Measurements from ENCODE around the gene GRAMD4.
A peak's percentile ranks its signal among the peaks of the same experiment; 100 is the strongest.
"Not testable (repeated sequence)": the region's sequence is repeated elsewhere in the genome, so short reads cannot be mapped to it uniquely, and the experiment has no call there.

The GRAMD4 gene

GRCh38 chr22:46620588-46621242 lies 529 bp downstream of the GRAMD4 start:
- no peak for DNase-seq (ENCODE audit: low spot score)

DNA sequence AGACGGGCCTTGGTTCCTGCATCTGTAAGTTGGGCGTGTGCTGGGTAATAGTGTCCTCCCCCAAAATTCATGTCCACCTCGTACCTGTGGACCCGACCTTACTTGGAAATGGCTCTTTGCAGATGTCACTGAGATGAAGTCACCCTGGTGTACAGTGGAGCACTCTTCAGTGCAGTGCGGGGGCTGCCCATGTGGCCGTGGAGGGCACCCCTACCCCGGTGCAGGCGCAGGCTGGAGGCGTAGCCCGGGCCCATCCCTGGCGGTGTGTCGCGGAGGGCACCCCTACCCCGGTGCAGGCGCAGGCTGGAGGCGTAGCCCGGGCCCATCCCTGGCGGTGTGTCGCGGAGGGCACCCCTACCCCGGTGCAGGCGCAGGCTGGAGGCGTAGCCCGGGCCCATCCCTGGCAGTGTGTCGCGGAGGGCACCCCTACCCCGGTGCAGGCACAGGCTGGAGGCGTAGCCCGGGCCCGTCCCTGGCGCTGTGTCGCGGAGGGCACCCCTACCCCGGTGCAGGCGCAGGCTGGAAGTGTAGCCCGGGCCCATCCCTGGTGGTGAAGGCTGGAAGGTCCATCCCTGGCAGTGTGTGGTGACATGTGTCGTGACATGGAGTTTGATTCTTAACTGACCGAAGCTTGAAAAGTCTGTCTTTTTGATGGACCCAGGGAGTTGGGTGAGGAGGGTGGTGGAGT lies 1.2 kb downstream of the GRAMD4 start:
- not testable (repeated sequence) for DNase-seq (ENCODE audit: low spot score)

DNA sequence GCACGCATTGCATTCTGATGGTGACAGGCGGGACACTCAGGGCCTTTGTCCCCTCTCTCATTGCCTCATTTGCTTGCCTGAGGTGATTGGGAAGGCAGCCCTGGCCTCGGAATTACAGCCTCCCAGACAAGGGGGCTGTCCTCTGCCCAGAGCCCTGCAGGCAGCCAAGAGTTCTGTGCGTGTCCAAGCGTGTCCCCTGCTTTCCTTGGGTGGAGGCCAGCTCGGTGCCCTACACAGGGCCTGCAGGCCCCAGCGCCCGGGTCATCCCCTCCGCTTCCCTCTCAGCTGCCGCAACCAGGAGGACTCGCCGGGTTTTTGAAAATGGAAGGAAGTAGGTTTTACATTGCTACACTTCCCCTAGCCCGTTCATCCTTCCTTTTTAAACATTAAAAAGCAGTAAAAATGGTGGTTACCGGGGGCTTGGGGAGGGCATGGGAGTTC lies 1.9 kb downstream of the GRAMD4 start:
- peak; percentile 85 for DNase-seq (ENCODE audit: low spot score)

DNA sequence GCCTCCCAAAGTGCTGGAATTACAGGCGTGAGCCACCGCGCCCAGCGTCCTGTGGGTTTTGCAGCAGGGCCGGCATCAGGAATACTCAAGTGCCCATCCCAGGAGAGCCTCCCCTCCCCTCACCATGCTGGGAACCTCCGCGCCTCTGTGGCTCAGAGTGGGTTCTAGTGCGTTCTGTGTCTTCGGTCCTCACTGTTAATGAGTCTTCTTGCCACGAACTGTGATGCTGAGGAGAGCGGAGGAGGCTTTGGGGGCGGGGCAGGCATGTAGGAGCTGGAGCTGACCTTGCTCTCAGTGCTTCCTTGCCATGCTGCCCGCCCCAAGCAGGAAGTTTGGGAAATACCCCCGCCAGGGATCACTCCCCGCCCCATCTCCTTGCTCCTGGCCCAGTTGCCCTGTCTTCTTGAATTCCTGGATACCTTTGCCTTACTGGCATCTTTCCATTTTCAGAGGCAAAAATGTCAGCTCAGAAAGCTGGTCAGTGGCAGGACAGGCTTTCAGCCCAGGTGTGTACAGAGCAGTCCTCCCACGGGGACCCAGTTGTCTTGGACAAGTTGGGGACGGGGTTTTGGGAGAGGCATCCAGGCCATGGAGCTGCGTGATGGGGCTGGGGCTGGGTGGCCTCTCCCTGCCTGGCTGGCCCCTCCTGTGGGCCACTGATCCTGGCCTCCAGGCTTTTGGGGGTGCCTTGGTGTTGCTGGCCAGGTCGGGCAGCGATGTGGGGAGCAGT lies 5.1 kb downstream of the GRAMD4 start:
- no peak for DNase-seq (ENCODE audit: low spot score)

GRCh38 chr22:46625843-46626349 lies 5.7 kb downstream of the GRAMD4 start:
- no peak for DNase-seq (ENCODE audit: low spot score)

GRCh38 chr22:46626356-46626755 lies 6.2 kb downstream of the GRAMD4 start:
- DNase-seq (ENCODE audit: low spot score), result no peak

DNA sequence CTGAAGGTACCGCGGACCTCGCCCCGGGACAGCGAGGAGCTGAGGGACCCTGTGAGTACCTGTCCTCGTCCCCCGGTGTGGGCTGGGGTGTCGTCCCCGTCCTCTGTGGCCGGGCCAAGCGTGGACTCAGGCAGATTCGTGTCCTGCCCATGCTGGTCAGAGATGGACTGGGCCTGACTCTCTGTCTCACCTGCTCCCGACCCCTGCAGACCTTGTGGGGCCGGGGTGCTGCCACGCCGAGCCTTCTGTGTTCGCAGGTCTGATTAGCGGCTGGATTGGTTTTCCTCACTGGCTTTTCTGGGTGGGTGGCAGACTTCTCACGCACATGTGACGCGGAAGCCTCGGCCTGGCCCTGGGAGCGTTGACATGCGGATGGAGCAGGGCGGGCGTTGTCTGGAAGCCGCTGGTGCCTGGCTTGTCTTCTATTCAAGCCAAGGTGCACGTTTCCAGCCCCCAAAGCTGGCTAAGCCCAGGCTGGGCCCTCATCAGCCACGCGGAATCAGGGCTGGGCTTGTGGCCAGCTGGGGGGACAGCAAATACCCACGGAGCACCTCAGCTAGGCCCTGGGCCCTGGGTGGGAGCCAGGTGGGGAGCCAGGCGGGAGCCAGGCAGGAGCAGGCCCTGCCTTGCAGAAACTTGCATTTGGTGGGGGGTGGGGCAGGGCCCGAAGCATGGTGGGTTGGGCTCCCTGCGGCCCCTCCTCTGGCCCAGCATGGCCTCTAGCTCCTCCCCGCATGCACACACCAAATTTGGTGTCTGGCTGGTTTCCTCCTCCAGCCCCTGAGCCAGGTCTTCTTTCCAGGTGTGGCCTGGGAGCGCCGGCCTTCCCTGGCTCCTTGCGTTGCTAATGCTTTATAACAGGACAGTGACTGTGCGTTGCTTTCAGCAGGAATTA lies 7.0 kb downstream of the GRAMD4 start:
- DNase-seq (ENCODE audit: low spot score), result no peak

- no peak for DNase-seq (ENCODE audit: low spot score)
These were observed 7.8 kb downstream of the GRAMD4 start for GRCh38 chr22:46627806-46628482.

DNA sequence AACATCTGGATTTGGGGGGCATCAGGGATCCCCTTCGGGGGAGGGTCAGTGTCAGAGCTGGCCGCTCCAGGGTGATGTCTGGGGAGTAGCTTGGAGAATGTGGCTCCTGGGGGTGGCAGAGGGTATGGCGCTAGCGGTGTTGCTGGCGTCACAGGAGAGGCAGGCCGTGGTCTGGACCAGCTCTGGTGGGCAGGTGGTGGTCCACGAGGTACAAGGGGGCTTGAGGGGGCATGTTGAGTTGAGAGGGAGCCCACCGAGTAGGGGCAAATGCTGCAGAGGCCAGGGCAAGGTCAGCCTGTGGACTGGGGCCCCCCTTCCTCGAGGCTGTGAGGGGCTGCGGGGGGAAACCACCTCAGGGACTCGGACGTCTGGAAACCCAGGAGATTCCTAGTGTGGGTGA lies 8.6 kb downstream of the GRAMD4 start:
- no peak for DNase-seq (ENCODE audit: low spot score)

- no peak for DNase-seq (ENCODE audit: low spot score)
These were observed 9.1 kb downstream of the GRAMD4 start for GRCh38 chr22:46629291-46629690.

- DNase-seq (ENCODE audit: low spot score), result no peak
These were observed 10.9 kb downstream of the GRAMD4 start for GRCh38 chr22:46631113-46631512.

DNA sequence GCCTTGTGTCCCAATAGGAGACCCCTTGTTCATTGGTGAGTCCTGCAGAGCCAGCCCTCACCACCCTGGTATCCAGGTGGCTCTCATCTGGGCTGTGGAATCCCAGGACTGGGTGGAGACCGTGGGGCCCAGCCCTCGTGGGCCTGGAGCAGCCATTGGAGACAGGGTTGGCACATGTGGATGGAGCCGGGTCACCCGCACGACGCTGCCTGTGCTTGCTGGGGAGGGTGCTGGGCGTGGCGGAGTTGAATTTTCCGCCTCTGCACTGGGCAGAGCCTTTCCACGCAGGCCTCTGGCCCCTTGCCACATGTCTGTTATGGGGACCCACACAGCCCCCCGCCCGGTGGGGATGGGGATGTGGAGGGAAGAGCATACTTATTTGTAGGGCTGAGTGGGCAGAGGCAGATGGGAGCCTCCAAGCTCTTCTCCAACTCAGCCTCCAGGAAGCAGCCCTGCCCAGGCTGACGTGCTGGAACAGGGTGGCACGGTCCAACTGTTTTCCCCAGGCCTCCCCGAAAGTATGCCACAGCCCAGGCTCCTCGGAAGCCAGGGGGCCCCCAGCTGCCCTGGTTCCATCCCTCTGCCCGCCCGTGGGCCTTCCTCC lies 12.6 kb downstream of the GRAMD4 start:
- peak; percentile 44 for DNase-seq (ENCODE audit: low spot score)

DNA sequence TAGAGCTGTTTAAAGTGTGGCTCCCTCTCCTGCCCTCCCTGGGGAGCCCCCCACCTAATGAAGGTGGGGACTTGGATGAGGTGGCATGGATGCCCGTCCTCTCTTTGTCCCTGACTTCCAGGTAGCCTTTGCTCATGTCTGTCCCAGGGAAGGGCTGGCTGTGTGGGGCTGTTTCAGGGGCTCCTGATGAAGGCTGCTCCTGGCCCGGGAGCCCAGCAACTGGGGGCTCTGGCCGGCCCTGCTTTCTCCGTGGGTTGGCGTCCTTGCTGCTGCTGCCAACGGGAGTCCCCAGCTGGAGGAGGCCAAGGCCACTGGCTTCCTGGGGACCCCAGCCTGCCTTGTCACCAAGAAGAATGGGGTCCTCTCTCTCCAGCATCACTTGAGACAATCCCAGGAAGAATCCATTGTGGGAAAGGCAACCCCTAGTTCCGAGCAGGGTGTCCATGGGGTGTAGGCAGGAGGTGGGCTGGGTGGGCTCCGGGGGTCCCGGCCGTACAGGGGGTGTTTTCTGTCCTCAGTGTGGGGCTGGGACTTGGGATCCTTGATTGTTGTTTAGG lies 13.2 kb downstream of the GRAMD4 start:
- no peak for DNase-seq (ENCODE audit: low spot score)

DNA sequence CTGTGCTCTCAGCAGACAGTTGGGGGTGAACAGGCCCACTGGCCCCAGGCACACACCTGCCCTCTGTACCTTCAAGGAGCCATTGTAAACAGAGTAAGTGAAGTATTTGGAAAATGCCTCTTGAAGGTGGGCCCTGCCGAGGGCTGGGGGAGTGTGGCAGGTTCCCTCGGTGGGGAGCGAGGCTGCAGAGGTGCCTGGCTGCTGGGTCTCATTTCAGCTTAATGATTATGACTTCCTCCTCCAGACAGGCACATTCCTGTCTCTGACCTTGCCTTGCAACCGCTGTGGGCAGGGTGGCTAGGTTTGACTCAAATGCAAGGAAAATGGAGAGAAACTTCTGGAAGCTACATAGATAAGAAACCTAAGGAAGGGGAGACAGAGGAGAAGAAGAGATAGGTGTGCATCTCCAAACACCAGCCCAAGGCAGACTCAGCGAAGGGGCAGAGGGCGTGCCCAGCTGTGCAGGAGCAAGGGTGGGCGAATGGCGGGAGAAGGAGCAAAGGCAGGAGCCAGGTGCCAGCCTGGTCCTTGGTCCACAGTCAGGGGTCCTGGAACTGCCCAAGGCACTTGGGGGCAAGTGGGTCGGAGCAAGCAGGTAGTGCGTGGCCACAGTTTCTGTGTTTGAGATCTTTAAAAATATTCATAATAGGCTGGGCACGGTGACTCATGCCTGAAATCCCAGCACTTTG lies 14.0 kb downstream of the GRAMD4 start:
- DNase-seq (ENCODE audit: low spot score), result no peak

DNA sequence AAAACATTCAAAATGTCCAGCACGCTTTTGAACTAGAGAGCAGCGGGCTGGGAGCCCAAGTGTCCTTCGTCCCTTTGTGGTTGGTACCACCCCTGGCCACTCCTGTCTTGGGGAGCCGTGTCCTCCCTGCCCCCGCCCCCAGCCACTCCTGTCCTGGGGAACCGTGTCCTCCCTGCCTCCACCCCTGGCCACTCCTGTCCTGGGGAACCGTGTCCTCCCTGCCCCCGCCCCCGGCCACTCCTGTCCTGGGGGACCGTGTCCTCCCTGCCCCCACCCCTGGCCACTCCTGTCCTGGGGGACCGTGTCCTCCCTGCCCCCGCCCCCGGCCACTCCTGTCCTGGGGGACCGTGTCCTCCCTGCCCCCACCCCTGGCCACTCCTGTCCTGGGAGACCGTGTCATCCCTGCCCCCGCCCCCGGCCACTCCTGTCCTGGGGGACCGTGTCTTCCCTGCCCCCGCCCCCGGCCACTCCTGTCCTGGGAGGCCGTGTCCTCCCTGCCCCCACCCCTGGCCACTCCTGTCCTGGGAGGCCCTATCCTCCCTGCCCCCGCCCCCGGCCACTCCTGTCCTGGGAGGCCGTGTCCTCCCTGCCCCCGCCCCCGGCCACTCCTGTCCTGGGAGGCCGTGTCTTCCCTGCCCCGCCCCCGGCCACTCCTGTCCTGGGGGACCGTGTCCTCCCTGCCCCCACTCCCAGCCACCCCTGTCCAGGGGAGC lies 14.9 kb downstream of the GRAMD4 start:
- not testable (repeated sequence) for DNase-seq (ENCODE audit: low spot score)

GRCh38 chr22:46635756-46636155 lies 15.6 kb downstream of the GRAMD4 start:
- DNase-seq (ENCODE audit: low spot score), result no peak

- no peak for DNase-seq (ENCODE audit: low spot score)
These were observed 16.2 kb downstream of the GRAMD4 start for GRCh38 chr22:46636221-46637002.
